Measurements from ENCODE around the gene GPRC5C. TPM values are rescaled to one million over a fixed set of nuclear protein-coding genes. Genes with fewer than 3 reads are reported as not detected.

Gene GPRC5C
- total RNA-seq, result 10 to 100 TPM; 56.0 to 67.0 TPM

- Histone ChIP-seq H3K27ac (peak within 1 kb of the TSS; percentile 99), H3K9me3 (no peaks in the 10 kb centered on the region), H3K4me1 (ENCODE audit: control insufficient read depth in 1 of 2, low read depth in 2 of 2) (peaks cover 17 to 67% of the 10 kb centered on the region in 2 donors), H3K36me3 (no peaks in the 10 kb centered on the region), H3K27me3 (replicated peaks; ENCODE audit: insufficient read depth) (no peaks in the 10 kb centered on the region), H3K4me3 (peak within 1 kb of the TSS; percentile 78)
- TF ChIP-seq CTCF (IDR thresholded peaks at IDR 0.05), result no peak
- DNase-seq (ENCODE audit: low spot score) (no peak), ATAC-seq (ENCODE audit: insufficient number of reproducible peaks, low FRiP score, low read depth) (peak; percentile 29)
These were observed at the start of gene GPRC5C for GRCh38 chr17:74431568-74432423. TSS of gene GPRC5C (plus strand) at chr17:74432088. CDS start at chr17:74439777, 7,689 bp downstream.

GRCh38 chr17:74383141-74383540 lies 48.7 kb upstream of the GPRC5C start:
- no peak for TF ChIP-seq CTCF (IDR thresholded peaks at IDR 0.05)
- ATAC-seq (ENCODE audit: insufficient number of reproducible peaks, low FRiP score, low read depth) (no peak), DNase-seq (ENCODE audit: low spot score) (no peak)

DNA sequence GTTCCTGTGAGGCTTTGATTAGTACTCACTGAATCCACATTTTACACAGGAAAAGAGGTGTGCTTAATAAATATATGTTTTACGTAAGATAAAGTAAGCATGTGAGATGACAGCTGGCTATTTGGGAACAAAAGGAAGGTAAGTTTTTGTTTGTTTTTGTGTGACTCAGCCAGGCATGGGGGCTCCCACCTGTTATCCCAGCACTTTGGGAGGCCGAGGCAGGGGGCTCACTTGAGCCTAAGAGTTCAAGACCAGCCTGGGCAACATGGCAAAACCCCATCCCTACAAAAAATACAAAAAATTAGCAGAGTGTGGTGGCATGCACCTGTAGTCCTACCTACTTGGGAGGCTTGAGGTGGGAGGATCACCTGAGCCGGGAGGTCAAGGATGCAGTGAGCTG lies 46.7 kb upstream of the GPRC5C start:
- no peak for TF ChIP-seq CTCF (IDR thresholded peaks at IDR 0.05)
- H3K36me3 ChIP-seq, result no peaks in the 10 kb centered on the region
- H3K27ac ChIP-seq, result no peak overlapping the region
- no peak for ATAC-seq (ENCODE audit: insufficient number of reproducible peaks, low FRiP score, low read depth)
- DNase-seq (ENCODE audit: low spot score), result no peak
- no peak overlapping the region for H3K4me3 ChIP-seq
- H3K4me1 ChIP-seq (ENCODE audit: control insufficient read depth in 1 of 2, low read depth in 2 of 2), result peaks cover 6 to 12% of the 10 kb centered on the region in 2 donors
- H3K27me3 ChIP-seq (replicated peaks; ENCODE audit: insufficient read depth), result no peaks in the 10 kb centered on the region
- no peaks in the 10 kb centered on the region for H3K9me3 ChIP-seq

More at GRCh38 chr17:74383141-74383540, 48.7 kb upstream of the GPRC5C start:
- Histone ChIP-seq H3K4me1 (ENCODE audit: control insufficient read depth in 1 of 2, low read depth in 2 of 2) (peaks cover 10 to 24% of the 10 kb centered on the region in 2 donors), H3K27me3 (replicated peaks; ENCODE audit: insufficient read depth) (no peaks in the 10 kb centered on the region), H3K4me3 (no peak overlapping the region), H3K9me3 (no peaks in the 10 kb centered on the region), H3K36me3 (no peaks in the 10 kb centered on the region), H3K27ac (no peak overlapping the region)

DNA sequence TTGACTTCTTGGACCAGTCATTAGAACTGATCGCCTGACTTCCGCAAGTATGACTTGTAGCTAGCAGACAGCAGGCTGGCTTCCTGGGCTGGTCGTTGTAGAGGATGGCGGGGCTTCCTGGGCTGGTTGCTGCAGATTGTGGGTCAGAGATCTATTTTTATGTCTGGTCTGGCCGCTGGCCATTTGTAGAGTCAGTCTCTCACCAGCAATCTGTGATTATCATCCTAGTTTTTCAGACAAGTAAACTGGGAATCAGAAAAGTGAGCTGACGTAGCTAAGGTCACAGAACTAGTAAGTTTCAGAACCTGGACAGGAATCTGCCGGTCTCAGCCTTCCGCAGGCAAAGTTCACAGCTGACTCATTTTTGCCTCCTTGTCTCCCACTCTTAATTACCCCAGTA lies 45.5 kb upstream of the GPRC5C start:
- ATAC-seq (ENCODE audit: insufficient number of reproducible peaks, low FRiP score, low read depth) (no peak), DNase-seq (ENCODE audit: low spot score) (no peak)

More for the DNA sequence above, 45.5 kb upstream of the GPRC5C start:
- no peak for TF ChIP-seq CTCF (IDR thresholded peaks at IDR 0.05)
- H3K4me3 ChIP-seq, result no peak overlapping the region
- H3K36me3 ChIP-seq, result no peaks in the 10 kb centered on the region
- H3K27ac ChIP-seq, result peak overlapping the region in 1 of 2 donors; percentile 28
- H3K9me3 ChIP-seq, result no peaks in the 10 kb centered on the region
- H3K27me3 ChIP-seq (replicated peaks; ENCODE audit: insufficient read depth), result no peaks in the 10 kb centered on the region
- H3K4me1 ChIP-seq (ENCODE audit: control insufficient read depth in 1 of 2, low read depth in 2 of 2), result no peaks in the 10 kb centered on the region
